Skeletal muscle tissue (tissue), 4 donors: ENCODE data around the gene DDX31. TPM values are rescaled to one million over a fixed set of nuclear protein-coding genes. Genes with fewer than 3 reads are reported as not detected.

Experiments
- H3K27ac ChIP-seq: one replicate; pipeline ENCODE4 v1.7.0; 2013; ENCODE audit warnings: mild to moderate bottlenecking, low read depth, low read length, inconsistent platforms
- H3K27me3 ChIP-seq, 3 donors: one replicate each; pipeline ENCODE4 v1.7.0; 2013; ENCODE audit warnings: low read length in 3 of 3; ENCODE audit not compliant: control insufficient read depth in 3 of 3, insufficient read depth in 3 of 3
- H3K36me3 ChIP-seq, 3 donors: one replicate each; pipeline ENCODE4 v1.7.0; 2013; ENCODE audit warnings: low read length in 3 of 3; ENCODE audit not compliant: control insufficient read depth in 3 of 3, insufficient read depth in 3 of 3
- H3K4me1 ChIP-seq, 3 donors: one replicate each; pipeline ENCODE4 v1.7.0; 2013; ENCODE audit warnings: low read length in 3 of 3, mild to moderate bottlenecking in 3 of 3; ENCODE audit not compliant: control insufficient read depth in 3 of 3, insufficient read depth in 3 of 3
- H3K4me3 ChIP-seq, 3 donors: one replicate each; pipeline ENCODE4 v1.7.0; 2013; ENCODE audit warnings: low read length in 3 of 3
- H3K9ac ChIP-seq, 3 donors: one replicate each; pipeline ENCODE4 v1.7.0; 2013; ENCODE audit warnings: low read length in 3 of 3, mild to moderate bottlenecking in 3 of 3, moderate library complexity in 2 of 3, low read depth in 1 of 3
- H3K9me3 ChIP-seq, 3 donors: one replicate each; pipeline ENCODE4 v1.7.0; 2013; ENCODE audit warnings: low read length in 3 of 3; ENCODE audit not compliant: control insufficient read depth in 3 of 3
- total RNA-seq: library from RNA; depleted of rRNA; stranded (reverse); fragments of >200 nt; gene quantifications from one replicate; pipeline ENCODE4 v1.2.3, GENCODE V29; 2014
- donor health status: Osteomylitis.

Gene DDX31
- total RNA-seq, 1 donor from 2014 or later: 6.3 TPM

- Histone ChIP-seq H3K27ac (no peak overlapping the region), H3K4me1 (no peaks in the 10 kb centered on the region), H3K9ac (no peak overlapping the region), H3K36me3 (peaks cover 27 to 36% (median 32%) of the 10 kb centered on the region in 3 donors), H3K4me3 (no peak overlapping the region), H3K27me3 (no peaks in the 10 kb centered on the region), H3K9me3 (no peaks in the 10 kb centered on the region)
These were observed 7.4 kb downstream of the DDX31 start for GRCh38 chr9:132662152-132662945.

DNA sequence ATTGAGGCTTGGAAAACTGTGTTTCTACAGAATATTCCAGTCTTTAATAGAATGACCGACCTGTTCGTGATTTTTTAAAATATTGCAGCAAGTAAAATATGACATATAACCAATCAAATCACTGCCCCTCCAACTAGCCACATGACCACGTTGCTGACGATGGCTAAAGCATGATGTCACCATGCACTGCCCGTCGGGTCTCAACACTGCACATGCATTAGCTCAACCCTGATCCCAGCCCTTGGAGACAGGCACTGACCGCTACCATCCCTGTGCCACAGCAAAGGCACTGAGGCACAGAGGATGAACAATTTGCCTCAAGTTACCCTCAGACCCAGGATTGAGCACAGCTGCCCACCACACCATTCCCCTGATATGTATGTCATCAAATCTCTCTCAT lies 13.5 kb downstream of the DDX31 start:
- Histone ChIP-seq H3K4me1 (no peaks in the 10 kb centered on the region), H3K9ac (no peak overlapping the region), H3K27ac (no peak overlapping the region), H3K27me3 (no peaks in the 10 kb centered on the region), H3K4me3 (no peak overlapping the region), H3K9me3 (no peaks in the 10 kb centered on the region), H3K36me3 (peaks cover 33 to 41% (median 39%) of the 10 kb centered on the region in 3 donors)

- Histone ChIP-seq H3K27ac (no peak overlapping the region), H3K4me1 (no peaks in the 10 kb centered on the region), H3K4me3 (no peak overlapping the region), H3K9me3 (no peaks in the 10 kb centered on the region), H3K9ac (no peak overlapping the region), H3K27me3 (no peaks in the 10 kb centered on the region), H3K36me3 (peaks cover 38 to 47% (median 43%) of the 10 kb centered on the region in 3 donors)
These were observed 18.5 kb downstream of the DDX31 start for GRCh38 chr9:132651259-132651658.

GRCh38 chr9:132648685-132649084 lies 21.1 kb downstream of the DDX31 start:
- Histone ChIP-seq H3K9me3 (no peaks in the 10 kb centered on the region), H3K4me1 (no peaks in the 10 kb centered on the region), H3K27me3 (no peaks in the 10 kb centered on the region), H3K4me3 (no peak overlapping the region), H3K36me3 (peaks cover 56 to 66% (median 61%) of the 10 kb centered on the region in 3 donors), H3K9ac (no peak overlapping the region), H3K27ac (no peak overlapping the region)

- Histone ChIP-seq H3K36me3 (peaks cover 56 to 69% (median 65%) of the 10 kb centered on the region in 3 donors), H3K9ac (no peak overlapping the region), H3K27ac (no peak overlapping the region), H3K4me3 (no peak overlapping the region), H3K27me3 (no peaks in the 10 kb centered on the region), H3K9me3 (no peaks in the 10 kb centered on the region), H3K4me1 (no peaks in the 10 kb centered on the region)
These were observed 21.5 kb downstream of the DDX31 start for GRCh38 chr9:132648283-132648682.

DNA sequence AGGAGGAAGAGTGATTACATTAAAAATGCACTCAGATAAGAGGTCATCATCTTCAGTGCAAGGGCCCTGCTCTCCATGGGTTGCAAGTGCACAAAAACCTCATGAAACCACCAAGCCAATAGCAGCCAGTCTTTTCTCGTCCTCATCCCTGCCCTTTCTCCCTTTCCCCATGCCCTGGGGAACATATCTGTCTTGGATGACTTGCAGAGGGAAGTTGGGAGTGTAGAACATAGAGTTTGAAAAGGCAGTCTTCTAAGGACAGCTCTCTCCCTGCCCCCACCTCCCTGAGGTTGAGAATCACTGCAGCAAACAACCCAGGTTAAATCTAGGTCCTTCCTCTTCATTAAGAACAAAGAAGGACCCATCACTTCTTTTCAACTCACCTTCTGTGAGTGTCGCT lies 22.0 kb downstream of the DDX31 start:
- no peaks in the 10 kb centered on the region for H3K27me3 ChIP-seq
- H3K4me1 ChIP-seq: no peaks in the 10 kb centered on the region
- H3K4me3 ChIP-seq: no peak overlapping the region
- H3K9me3 ChIP-seq: no peaks in the 10 kb centered on the region
- H3K27ac ChIP-seq: no peak overlapping the region
- H3K9ac ChIP-seq: no peak overlapping the region
- H3K36me3 ChIP-seq: peaks cover 56 to 72% (median 69%) of the 10 kb centered on the region in 3 donors

DNA sequence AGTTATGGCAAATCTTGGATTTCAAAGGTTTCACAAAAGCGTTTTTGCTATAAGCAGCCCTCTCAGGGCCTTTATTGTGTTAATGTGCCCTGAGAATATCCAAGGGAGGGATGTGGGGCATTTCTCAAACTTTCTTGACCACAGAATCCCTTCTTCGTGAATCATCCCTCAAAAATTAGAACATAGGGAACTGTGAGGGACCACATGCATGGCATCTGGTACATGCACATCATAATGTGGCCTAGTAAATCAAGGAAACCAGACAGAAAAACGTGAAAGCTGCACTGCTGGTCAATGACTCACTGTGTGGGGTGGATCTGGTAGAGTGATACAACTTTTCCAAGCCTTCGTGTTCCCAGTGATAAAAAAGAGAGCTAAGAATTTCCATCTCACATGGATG lies 22.4 kb downstream of the DDX31 start:
- Histone ChIP-seq H3K36me3 (peaks cover 53 to 71% (median 65%) of the 10 kb centered on the region in 3 donors), H3K9me3 (no peaks in the 10 kb centered on the region), H3K27me3 (no peaks in the 10 kb centered on the region), H3K4me3 (no peak overlapping the region), H3K4me1 (no peaks in the 10 kb centered on the region), H3K27ac (no peak overlapping the region), H3K9ac (no peak overlapping the region)

DNA sequence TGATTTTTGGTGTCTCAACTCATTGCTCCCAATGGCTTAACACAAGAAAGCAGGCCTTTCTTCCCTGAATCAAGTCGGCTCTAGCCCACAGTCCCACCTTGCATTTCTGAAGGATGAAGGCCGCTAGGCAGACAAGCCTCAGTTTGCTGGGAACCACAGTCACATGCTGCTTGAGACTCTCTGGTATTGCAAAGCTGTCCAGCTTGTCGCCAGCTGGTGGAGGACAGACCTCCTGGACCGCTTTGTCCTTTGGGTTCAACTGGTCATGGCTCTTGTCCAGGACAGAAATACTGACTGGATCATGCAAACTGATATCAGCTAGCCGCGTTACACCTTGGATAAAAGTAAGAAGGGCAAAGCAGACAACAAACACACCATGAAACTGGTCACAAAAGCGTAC lies 23.1 kb downstream of the DDX31 start:
- Histone ChIP-seq H3K9me3 (no peaks in the 10 kb centered on the region), H3K36me3 (peaks cover 50 to 73% (median 67%) of the 10 kb centered on the region in 3 donors), H3K4me1 (no peaks in the 10 kb centered on the region), H3K9ac (no peak overlapping the region), H3K27ac (no peak overlapping the region), H3K4me3 (no peak overlapping the region), H3K27me3 (no peaks in the 10 kb centered on the region)

GRCh38 chr9:132645711-132646110 lies 24.1 kb downstream of the DDX31 start:
- Histone ChIP-seq H3K27ac (no peak overlapping the region), H3K9me3 (no peaks in the 10 kb centered on the region), H3K9ac (no peak overlapping the region), H3K27me3 (no peaks in the 10 kb centered on the region), H3K36me3 (peaks cover 51 to 76% (median 73%) of the 10 kb centered on the region in 3 donors), H3K4me1 (no peaks in the 10 kb centered on the region), H3K4me3 (no peak overlapping the region)

DNA sequence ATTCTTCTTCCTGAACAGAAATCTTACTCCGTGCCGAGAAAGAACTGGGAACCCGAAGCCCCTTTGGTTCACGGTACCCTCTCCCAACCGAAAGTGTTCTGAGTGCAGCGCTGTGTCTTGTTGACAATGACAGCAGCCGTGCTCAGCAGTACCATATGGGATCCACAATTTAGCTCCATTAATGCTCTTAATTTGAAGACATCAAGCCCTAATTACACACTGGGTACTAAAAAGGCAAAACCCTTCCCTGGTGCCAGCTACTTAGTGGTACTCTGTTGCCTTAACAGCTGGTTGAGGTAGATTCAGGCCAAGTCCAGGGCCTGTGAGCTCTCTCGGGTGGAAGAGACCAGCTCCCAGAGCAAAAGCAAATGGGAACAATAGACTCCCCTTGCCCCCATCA lies 24.5 kb downstream of the DDX31 start:
- Histone ChIP-seq H3K4me1 (no peaks in the 10 kb centered on the region), H3K9me3 (no peaks in the 10 kb centered on the region), H3K27ac (no peak overlapping the region), H3K9ac (no peak overlapping the region), H3K27me3 (no peaks in the 10 kb centered on the region), H3K36me3 (peaks cover 48 to 76% (median 73%) of the 10 kb centered on the region in 3 donors), H3K4me3 (no peak overlapping the region)
